GM12891 (cell line): Measurements from ENCODE around the gene ACVRL1.

Experiments
- DNase-seq: peaks from one replicate; pipeline ENCODE4 v3.0.0; 2011; ENCODE audit warnings: low spot score; ENCODE audit not compliant: insufficient read length
- FAIRE-seq: peaks from 2 replicates; lab custom pipeline; 2011; peaks lifted over from hg19 to GRCh38; lab: Jason Lieb, UNC
- PAX5 ChIP-seq: IDR thresholded peaks from 2 replicates; pipeline ENCODE4 v1.6.1; 2011; ENCODE audit warnings: low read length, moderate library complexity, mild to moderate bottlenecking; ENCODE audit not compliant: insufficient read depth, severe bottlenecking
- POLR2A ChIP-seq: IDR thresholded peaks from 2 replicates; pipeline ENCODE4 v1.6.1; 2011; ENCODE audit warnings: low read depth, low read length, control low read depth
- POLR2AphosphoS5 ChIP-seq: IDR thresholded peaks from 2 replicates; pipeline ENCODE4 v1.6.1; 2011; ENCODE audit warnings: low read depth, low read length, control low read depth
- POU2F2 ChIP-seq: IDR thresholded peaks from 2 replicates; pipeline ENCODE4 v1.6.1; 2011; ENCODE audit warnings: low read depth, mild to moderate bottlenecking, control low read depth, low read length, moderate library complexity
- SPI1 ChIP-seq: IDR thresholded peaks from 2 replicates; pipeline ENCODE4 v1.6.1; 2011; ENCODE audit warnings: low read depth, low read length, control low read depth
- TAF1 ChIP-seq: IDR thresholded peaks from 2 replicates; pipeline ENCODE4 v1.6.1; 2011; ENCODE audit warnings: low read depth, low read length, control low read depth

The ACVRL1 gene

GRCh38 chr12:51866762-51867161, 40.5 kb upstream of the ACVRL1 start:
- no peak for TF ChIP-seq TAF1
- TF ChIP-seq POU2F2 = no peak
- no peak for TF ChIP-seq SPI1
- TF ChIP-seq POLR2AphosphoS5 = no peak
- TF ChIP-seq POLR2A = no peak
- TF ChIP-seq PAX5 = no peak
- DNase-seq (no peak), FAIRE-seq (no peak)

- DNase-seq = no peak
- FAIRE-seq = no peak
- no peak for TF ChIP-seq TAF1
- TF ChIP-seq PAX5 = no peak
- TF ChIP-seq POLR2A = no peak
Observed at GRCh38 chr12:51867371-51867770, 39.9 kb upstream of the ACVRL1 start.

DNA sequence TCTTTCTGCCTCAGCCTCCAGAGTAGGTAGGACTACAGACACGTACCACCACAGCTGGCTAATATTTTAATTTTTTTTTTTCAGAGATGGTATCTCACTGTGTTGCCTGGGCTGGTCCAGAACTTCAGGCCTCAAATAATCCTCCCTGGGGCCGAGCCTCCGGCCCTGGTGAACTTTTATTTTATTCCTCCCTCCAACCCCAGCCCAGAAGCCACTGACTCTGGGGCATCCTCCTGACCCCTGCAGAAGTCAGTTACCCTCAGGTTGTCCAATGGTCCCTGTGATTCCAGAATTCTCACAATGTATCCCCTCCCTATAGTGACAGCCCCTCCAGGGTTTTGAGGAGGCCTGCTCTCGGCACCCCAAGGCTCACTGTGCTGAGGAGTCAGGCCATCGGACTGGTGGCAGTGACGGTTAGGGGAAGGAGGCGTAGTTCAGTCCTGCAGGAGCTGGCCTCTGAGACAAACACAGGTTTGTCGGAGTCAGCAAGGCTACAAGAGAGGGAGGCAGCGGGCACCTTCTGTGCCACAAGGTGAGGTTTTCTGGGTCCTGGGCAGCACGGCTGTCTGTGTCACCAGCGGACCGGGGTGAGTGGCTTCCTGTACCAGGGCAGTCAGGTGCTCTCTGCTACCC, 39.4 kb upstream of the ACVRL1 start:
- DNase-seq (no peak), FAIRE-seq (no peak)
- TF ChIP-seq POU2F2 (no peak), SPI1 (no peak), TAF1 (no peak), PAX5 (no peak)

- FAIRE-seq (no peak), DNase-seq (peak; percentile 24)
- TF ChIP-seq SPI1 = no peak
- no peak for TF ChIP-seq POLR2A
- TF ChIP-seq PAX5 = no peak
- no peak for TF ChIP-seq POLR2AphosphoS5
- no peak for TF ChIP-seq POU2F2
- no peak for TF ChIP-seq TAF1
Observed at GRCh38 chr12:51868821-51869495, 38.3 kb upstream of the ACVRL1 start.

DNA sequence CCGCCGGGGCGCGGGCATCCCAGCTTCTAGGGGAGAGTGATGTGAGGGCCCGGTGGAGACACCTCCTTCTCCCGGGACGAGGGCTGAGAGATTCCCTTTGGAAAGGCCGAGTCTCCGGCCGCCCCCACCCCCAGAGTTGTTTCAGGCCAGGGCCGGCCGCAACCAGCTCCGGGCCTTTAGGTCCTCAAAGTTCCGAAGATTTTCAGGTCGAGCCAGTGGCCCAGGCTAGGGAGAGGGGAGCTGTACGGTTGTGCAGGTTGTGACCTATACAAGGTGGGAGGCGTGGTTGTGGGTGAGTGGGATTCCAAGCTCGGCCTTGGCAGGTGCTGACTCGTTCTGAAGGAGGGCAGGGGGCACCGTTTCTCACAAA, 37.8 kb upstream of the ACVRL1 start:
- TF ChIP-seq POLR2AphosphoS5 = no peak
- TF ChIP-seq POU2F2 = no peak
- TF ChIP-seq PAX5 = no peak
- no peak for TF ChIP-seq SPI1
- TF ChIP-seq POLR2A = no peak
- no peak for TF ChIP-seq TAF1
- DNase-seq = no peak

GRCh38 chr12:51869931-51870330, 37.4 kb upstream of the ACVRL1 start:
- TF ChIP-seq TAF1 (no peak), PAX5 (no peak), POLR2A (no peak), POLR2AphosphoS5 (no peak), SPI1 (no peak), POU2F2 (no peak)
- DNase-seq = no peak
- FAIRE-seq = no peak

More for the DNA sequence above, 37.8 kb upstream of the ACVRL1 start:
- FAIRE-seq = no peak

- FAIRE-seq (no peak), DNase-seq (no peak)
- TF ChIP-seq POLR2AphosphoS5 (no peak), POU2F2 (no peak), SPI1 (no peak), PAX5 (no peak), POLR2A (no peak), TAF1 (no peak)
Observed at GRCh38 chr12:51870504-51870903, 36.8 kb upstream of the ACVRL1 start.

DNA sequence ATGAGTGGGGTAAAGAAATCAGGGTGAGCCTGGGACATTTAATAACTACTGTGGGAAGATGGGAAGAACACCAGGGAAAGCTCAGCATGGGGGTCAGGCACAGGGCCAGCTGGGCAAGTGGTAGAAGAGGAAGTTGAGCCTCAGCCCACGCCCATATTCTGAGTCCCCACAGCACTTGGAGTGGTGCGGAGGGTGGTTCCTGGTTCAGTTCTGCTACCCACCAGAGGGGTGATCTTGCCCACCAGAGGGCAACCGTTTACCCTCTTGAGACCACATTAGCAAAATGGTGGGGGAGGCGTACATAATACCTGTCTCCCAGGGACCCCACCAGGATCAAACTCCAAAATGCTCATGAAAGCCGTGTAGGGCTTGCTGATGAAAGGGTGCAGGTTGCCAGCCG, 36.2 kb upstream of the ACVRL1 start:
- FAIRE-seq (no peak), DNase-seq (no peak)
- TF ChIP-seq POLR2A (no peak), SPI1 (no peak), TAF1 (no peak), POU2F2 (no peak), POLR2AphosphoS5 (no peak)

DNA sequence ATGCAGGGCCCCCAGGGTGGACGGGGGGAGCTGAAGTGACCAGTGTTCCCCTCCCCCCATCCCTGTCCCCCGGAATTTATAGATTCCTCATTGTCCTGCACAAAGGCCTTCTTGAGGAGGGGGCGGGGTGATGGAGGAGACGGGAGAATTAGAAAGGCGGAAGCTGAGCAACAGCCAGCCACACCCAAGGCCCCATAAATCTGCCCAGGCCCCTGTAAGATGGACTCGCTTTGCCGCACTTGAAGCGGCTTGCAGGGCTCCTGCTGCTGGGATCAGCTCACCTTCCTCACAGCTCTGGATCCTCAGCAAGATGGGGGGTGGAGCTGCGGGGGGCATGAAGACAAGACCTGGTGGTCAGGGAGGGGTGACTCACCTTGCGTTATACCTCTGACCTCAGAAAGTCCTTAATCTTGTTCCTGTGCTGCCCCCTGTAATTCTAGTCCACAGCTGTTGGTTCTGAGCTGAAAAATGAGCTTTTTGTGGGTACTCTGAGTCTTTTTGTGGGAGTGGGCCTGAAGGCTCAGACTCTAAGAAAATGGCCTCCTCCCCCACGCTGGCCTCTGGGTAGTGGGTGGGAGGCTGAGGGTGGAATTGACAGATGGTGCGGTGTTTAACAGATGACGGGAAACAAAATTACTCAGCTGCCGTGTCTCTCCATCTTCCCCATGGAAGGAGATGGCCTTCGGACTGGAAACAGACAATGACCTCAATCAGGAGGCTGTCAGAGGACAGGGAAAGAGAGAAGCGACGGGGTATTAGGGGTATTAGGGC, 35.2 kb upstream of the ACVRL1 start:
- no peak for FAIRE-seq
- no peak for DNase-seq
- no peak for TF ChIP-seq TAF1
- TF ChIP-seq SPI1 = no peak
- no peak for TF ChIP-seq POLR2AphosphoS5
- TF ChIP-seq PAX5 = no peak

GRCh38 chr12:51872689-51872981, 34.7 kb upstream of the ACVRL1 start:
- no peak for FAIRE-seq
- no peak for DNase-seq
- no peak for TF ChIP-seq TAF1
- no peak for TF ChIP-seq POLR2AphosphoS5
- no peak for TF ChIP-seq PAX5
- no peak for TF ChIP-seq POLR2A
- no peak for TF ChIP-seq POU2F2
